ENCODE measurements around the gene TPP2. TPM values are rescaled to one million over a fixed set of nuclear protein-coding genes. Genes with fewer than 3 reads are reported as not detected.

Gene TPP2
- total RNA-seq, 1 experiment from 2014 or later = 36.7 TPM

DNA sequence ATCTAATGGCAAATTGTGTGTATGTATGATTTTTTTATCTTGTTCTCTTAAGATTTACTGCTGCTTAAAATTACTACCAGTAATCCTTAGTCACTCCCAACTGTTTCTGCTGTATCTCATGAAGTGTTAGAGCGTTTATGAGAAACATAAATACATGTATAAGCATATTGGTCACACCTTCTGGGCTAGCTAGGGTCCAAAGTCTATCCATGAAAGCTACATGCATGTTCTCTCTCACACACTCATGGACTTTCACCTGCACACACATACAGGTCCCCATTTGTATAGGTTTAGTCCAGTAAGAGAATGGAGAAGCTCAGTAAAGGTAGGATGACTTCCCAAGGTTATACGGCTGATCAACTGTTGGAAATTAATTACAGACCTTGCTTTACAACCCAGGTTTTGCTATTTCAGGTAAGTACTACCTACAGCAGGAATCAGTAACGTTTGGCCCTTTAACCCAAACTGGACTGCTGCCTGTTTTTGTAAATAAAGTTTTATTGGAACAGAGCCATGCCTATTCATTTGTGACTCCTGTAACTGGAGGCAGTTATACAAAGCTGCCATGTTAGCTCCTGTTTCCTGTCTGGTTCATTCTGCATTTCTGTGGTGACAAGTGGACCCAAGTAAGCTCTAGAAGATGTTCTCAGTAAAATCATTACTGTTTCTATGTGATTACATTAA, 82.8 kb downstream of the TPP2 start:
- Histone ChIP-seq H3K9me2 (ENCODE audit: insufficient read depth) (no peaks in the 10 kb centered on the region), H3K27ac (ENCODE audit: low read depth, low read length) (no peak overlapping the region), H2AFZ (ENCODE audit: low read depth, low read length, poor library complexity, severe bottlenecking) (no peak overlapping the region), H3K4me2 (ENCODE audit: low read length) (no peak overlapping the region), H4K20me1 (ENCODE audit: insufficient read depth) (no peaks in the 10 kb centered on the region), H3K9ac (ENCODE audit: low read length) (no peak overlapping the region), H3K4me3 (replicated peaks in 1 of 2; ENCODE audit: low read depth in 1 of 2, low read length in 2 of 2) (no peak overlapping the region), H3K27me3 (ENCODE audit: insufficient read depth, low read length) (no peaks in the 10 kb centered on the region), H3K4me1 (ENCODE audit: control insufficient read depth in 1 of 2, insufficient read depth in 2 of 2, low read length in 2 of 2) (no peaks in the 10 kb centered on the region), H3K79me2 (ENCODE audit: insufficient read depth, low read length) (no peaks in the 10 kb centered on the region), H3K36me3 (ENCODE audit: control insufficient read depth in 1 of 2, insufficient read depth in 2 of 2, low read length in 2 of 2) (peaks cover 14 to 22% of the 10 kb centered on the region in 2 experiments; a peak in 3 of 4 replicates), H3K9me3 (ENCODE audit: control insufficient read depth in 1 of 2, insufficient read depth in 1 of 2, low read depth in 1 of 2, low read length in 2 of 2) (no peaks in the 10 kb centered on the region)
- ChIA-PET POLR2A (no interaction called here), RAD21 (ENCODE audit: low non-redundant PET in 1 of 2, low total read pairs in 2 of 2, uncharacterized antibody in 2 of 2, unreplicated experiment in 2 of 2) (no interaction called here), CTCF (no interaction called here)
- DNase-seq (ENCODE audit: low read depth, low spot score) = no peak
- BruUV-seq (replicated peaks) = no TSS peak
- no peak for ATAC-seq
- TF ChIP-seq EZH2 (IDR thresholded peaks at IDR 0.05) (no peak), SRF (IDR thresholded peaks at IDR 0.05; ENCODE audit: low read depth) (no peak), SP1 (IDR thresholded peaks at IDR 0.05; ENCODE audit: low read depth) (no peak), RAD21 (IDR thresholded peaks at IDR 0.05; ENCODE audit: low read depth) (no peak), CEBPB (IDR thresholded peaks at IDR 0.05; ENCODE audit: low read depth) (no peak), TCF7L2 (IDR thresholded peaks at IDR 0.05; ENCODE audit: borderline replicate concordance, extremely low read depth, insufficient read depth, insufficient read length) (no peak), ELF1 (IDR thresholded peaks at IDR 0.05; ENCODE audit: borderline replicate concordance, low read depth) (no peak), POLR2AphosphoS5 (IDR thresholded peaks at IDR 0.05; ENCODE audit: low read depth, low read length) (no peak), SIN3A (IDR thresholded peaks at IDR 0.05; ENCODE audit: low read depth) (no peak)
- TF ChIP-seq, protein P1, sequence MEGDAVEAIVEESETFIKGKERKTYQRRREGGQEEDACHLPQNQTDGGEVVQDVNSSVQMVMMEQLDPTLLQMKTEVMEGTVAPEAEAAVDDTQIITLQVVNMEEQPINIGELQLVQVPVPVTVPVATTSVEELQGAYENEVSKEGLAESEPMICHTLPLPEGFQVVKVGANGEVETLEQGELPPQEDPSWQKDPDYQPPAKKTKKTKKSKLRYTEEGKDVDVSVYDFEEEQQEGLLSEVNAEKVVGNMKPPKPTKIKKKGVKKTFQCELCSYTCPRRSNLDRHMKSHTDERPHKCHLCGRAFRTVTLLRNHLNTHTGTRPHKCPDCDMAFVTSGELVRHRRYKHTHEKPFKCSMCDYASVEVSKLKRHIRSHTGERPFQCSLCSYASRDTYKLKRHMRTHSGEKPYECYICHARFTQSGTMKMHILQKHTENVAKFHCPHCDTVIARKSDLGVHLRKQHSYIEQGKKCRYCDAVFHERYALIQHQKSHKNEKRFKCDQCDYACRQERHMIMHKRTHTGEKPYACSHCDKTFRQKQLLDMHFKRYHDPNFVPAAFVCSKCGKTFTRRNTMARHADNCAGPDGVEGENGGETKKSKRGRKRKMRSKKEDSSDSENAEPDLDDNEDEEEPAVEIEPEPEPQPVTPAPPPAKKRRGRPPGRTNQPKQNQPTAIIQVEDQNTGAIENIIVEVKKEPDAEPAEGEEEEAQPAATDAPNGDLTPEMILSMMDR (IDR thresholded peaks at IDR 0.05 in 2 of 3, conservative IDR thresholded peaks at IDR 0.05 in 1 of 3; ENCODE audit: borderline replicate concordance in 1 of 3, insufficient read depth in 1 of 3, low read depth in 2 of 3, low read length in 2 of 3) = no peak
- TF ChIP-seq, protein P2, sequence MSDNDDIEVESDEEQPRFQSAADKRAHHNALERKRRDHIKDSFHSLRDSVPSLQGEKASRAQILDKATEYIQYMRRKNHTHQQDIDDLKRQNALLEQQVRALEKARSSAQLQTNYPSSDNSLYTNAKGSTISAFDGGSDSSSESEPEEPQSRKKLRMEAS (IDR thresholded peaks at IDR 0.05) = no peak
- TF ChIP-seq, protein P3, sequence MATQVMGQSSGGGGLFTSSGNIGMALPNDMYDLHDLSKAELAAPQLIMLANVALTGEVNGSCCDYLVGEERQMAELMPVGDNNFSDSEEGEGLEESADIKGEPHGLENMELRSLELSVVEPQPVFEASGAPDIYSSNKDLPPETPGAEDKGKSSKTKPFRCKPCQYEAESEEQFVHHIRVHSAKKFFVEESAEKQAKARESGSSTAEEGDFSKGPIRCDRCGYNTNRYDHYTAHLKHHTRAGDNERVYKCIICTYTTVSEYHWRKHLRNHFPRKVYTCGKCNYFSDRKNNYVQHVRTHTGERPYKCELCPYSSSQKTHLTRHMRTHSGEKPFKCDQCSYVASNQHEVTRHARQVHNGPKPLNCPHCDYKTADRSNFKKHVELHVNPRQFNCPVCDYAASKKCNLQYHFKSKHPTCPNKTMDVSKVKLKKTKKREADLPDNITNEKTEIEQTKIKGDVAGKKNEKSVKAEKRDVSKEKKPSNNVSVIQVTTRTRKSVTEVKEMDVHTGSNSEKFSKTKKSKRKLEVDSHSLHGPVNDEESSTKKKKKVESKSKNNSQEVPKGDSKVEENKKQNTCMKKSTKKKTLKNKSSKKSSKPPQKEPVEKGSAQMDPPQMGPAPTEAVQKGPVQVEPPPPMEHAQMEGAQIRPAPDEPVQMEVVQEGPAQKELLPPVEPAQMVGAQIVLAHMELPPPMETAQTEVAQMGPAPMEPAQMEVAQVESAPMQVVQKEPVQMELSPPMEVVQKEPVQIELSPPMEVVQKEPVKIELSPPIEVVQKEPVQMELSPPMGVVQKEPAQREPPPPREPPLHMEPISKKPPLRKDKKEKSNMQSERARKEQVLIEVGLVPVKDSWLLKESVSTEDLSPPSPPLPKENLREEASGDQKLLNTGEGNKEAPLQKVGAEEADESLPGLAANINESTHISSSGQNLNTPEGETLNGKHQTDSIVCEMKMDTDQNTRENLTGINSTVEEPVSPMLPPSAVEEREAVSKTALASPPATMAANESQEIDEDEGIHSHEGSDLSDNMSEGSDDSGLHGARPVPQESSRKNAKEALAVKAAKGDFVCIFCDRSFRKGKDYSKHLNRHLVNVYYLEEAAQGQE (IDR thresholded peaks at IDR 0.05; ENCODE audit: low read depth) = no peak
- TF ChIP-seq, protein P4, sequence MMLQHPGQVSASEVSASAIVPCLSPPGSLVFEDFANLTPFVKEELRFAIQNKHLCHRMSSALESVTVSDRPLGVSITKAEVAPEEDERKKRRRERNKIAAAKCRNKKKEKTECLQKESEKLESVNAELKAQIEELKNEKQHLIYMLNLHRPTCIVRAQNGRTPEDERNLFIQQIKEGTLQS (IDR thresholded peaks at IDR 0.05) = no peak
- TF ChIP-seq, protein P5, sequence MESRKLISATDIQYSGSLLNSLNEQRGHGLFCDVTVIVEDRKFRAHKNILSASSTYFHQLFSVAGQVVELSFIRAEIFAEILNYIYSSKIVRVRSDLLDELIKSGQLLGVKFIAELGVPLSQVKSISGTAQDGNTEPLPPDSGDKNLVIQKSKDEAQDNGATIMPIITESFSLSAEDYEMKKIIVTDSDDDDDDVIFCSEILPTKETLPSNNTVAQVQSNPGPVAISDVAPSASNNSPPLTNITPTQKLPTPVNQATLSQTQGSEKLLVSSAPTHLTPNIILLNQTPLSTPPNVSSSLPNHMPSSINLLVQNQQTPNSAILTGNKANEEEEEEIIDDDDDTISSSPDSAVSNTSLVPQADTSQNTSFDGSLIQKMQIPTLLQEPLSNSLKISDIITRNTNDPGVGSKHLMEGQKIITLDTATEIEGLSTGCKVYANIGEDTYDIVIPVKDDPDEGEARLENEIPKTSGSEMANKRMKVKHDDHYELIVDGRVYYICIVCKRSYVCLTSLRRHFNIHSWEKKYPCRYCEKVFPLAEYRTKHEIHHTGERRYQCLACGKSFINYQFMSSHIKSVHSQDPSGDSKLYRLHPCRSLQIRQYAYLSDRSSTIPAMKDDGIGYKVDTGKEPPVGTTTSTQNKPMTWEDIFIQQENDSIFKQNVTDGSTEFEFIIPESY (IDR thresholded peaks at IDR 0.05; ENCODE audit: extremely low read depth, insufficient replicate concordance, low read length) = no peak
- intact Hi-C loops (cut with micrococcal nuclease) = no loop called here
